Fibroblast of skin of back (primary cell): ENCODE measurements around the gene UTP11.

Source experiments
- DNase-seq: peaks from one replicate; pipeline ENCODE4 v3.0.0-alpha.2; 2013

Gene UTP11

DNA sequence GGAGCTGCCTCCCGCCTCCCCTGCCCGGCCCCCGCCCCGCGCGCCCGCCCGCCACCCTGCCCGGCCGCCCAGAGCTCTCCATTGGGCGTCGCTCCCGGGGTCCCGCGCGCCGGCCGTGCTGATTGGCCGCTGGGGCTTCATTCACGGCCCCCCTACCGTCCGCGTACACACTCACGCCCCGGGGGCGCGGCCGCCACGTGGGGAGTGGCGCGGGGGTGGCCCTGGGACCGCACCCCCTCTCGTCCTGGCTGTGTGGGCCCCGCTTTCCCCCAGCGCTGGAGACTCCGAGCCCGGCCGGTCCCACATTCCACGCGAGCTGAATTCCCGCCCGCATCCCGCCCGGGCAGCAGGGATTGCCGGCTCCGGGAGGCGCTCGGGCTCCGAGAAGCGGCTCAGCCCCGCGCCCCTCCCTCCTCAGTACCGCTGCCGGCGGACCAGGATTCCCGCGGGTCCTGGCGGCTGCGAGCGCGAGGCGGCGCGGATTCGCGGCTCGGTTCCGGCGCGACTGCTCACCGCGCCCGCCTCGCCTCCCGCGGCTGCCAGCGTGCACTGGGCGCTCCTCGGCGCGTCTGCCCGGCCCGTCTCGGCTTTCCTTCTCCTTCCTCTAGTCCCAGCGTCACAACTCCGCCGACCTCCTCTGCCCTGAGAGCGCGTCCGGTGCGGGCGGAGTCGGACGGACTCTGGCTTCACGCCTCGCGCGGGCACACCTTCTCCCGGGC, 34.5 kb downstream of the UTP11 start:
- peak; percentile 86 for DNase-seq

DNA sequence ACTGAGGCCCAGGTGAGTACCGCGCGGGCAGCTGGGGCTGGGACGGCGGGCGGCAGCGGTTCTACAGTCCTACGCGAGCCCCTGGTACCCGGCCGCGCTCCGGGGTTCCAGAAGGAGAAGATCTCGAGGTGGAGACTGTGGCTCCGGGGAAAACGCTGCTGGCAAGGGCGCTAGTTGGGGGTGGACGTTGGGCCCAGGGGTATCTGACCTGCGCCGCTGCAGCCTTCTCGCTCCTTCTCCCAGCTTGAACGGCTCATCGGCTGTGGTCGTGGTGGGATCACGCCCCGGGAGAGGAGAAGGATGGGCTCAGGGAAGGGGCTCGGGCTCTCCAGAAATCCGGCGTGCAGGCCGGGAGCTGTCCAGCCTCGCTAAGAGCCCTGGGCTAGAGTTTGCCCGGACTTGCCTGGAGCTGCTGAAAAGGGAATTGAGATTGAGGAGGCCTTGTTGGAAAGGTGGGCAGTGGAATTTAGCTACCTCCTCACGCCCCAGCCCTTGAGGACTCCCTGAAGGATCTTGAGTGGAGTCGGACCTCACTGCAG, 35.1 kb downstream of the UTP11 start:
- peak; percentile 27 for DNase-seq

DNA sequence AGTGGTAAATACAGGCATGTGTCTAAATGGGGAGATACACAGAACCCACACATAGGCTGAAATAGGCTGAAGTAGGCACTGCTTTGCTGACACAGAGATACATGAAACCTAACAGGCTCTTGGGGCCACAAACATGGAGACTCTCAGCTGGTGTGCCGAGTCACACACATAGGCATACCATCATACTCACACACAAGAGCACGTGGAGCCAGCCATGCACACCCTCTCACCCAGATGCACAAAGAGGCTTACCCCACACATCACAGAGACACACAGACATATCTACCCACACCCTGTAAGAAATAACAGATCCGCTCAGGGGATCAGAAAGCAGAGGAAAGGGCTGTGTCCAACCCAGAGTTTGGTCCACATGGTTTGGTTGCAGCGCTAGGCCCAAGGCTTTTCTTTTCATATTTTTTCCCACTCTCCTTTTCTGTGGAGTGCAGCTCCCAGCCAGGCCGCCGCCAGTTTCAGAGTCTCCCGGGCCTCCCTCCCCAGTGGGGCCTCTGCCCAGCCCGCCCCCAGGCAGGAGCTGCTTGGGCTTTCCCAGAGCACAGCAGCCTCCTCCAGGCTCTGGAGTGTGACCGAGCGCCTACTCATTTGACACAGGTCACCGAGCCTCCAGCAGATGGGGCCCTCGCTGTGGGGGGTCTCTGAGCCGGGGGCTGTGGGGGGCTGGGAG, 38.0 kb downstream of the UTP11 start:
- no peak for DNase-seq

DNA sequence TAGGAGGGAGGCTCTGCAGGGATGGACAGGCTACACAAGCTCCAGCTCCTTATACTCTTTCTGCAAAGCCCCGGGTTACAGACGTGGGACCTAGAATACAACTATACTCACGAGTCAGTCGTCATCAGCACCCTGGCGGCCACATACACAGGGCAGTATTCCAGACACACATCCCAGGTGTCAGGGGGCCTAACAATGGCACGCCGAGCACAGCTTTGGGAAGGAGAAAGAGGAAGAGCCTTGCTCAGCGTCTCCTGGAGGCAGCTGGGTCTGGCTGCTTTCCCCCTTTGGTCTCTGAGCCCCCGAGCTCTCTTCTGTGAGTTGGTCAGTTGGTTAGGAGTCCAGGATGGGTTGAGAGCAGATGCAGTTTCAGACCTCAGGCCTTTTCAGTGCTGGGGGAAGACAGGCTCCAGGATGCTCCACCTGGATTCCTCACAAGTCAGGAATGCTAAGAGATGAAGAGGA, 38.6 kb downstream of the UTP11 start:
- DNase-seq, result no peak

DNA sequence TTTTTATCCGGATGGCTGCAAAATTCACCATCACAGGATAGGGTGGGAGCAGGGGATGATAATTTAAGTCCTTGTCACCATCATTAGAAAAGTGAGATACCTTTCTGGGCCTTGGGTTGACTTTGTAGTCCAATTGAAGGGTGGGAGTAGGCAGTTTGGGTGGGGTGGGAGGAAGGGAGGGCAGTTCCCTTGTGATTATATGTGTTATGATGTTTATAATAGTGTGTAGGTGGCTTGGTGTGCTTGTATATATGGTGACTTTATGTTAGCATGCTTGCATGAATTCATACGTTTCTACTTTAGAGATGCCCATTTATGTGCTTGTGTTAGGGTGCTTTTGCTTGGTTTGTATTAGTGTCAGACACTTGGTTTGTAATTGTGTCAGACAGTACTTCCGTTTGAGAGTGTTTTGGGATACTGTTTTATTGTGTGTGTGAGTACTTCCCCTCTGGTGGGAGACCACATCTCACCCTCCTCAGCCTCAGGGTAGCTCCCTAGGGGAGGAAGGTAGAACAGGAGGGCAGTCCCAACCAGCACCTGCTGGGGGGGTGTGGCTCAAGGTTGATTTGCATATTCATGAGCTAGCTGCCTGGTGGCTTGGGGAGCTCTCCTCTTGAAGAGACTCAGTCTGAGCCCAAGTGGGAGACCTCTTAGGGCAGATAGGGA, 40.3 kb downstream of the UTP11 start:
- DNase-seq, result no peak

DNA sequence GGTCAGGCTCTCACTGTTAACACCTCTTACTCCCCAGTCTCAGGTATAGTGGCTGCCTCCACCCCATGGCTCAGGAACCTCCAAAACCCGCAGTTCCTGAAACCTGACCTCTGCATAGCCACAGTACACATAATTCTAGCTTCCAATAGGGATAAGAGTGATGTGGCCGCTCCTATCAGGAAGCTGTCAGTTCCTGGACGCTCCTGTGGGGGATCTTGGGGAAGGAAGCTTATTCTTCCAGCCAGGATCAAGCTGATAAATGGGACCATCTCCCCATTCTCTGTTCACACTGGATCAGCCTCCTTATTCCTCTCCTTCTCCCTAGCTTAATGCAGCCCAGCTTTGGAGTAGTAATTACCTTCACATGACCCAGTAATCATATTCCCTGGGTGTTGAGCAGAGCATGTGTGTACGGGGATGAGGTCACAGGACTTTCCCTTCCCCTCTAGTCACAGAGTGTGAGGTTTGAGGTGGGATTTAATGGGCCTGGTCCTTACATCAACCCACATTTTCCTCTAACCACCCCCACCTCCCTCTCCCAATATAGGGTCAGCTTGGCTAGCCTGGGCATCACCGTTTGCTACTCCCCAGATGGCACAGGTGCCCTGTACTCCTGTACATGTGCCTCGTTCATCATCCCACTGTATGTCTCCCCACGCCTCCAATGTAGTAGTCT, 41.0 kb downstream of the UTP11 start:
- DNase-seq, result no peak

DNA sequence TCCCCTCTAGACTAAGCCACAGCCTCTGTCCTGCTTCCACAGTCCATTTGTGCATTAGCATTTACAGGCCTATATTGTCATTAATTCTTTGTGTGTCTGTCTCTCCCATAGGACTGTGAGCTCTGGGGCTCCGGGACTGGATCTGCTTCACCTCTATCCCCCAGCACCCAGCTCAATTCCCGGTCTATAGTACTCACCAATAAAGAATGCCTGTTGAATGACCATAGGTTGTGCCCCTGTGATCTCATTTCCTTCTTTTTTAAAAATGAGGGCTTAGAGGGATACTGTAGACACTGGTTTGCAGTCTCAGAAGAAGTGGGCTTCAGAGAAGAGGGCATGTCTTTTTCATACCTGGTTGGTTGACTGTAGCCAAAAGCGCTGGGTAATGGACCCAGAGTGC, 42.9 kb downstream of the UTP11 start:
- DNase-seq, result no peak

DNA sequence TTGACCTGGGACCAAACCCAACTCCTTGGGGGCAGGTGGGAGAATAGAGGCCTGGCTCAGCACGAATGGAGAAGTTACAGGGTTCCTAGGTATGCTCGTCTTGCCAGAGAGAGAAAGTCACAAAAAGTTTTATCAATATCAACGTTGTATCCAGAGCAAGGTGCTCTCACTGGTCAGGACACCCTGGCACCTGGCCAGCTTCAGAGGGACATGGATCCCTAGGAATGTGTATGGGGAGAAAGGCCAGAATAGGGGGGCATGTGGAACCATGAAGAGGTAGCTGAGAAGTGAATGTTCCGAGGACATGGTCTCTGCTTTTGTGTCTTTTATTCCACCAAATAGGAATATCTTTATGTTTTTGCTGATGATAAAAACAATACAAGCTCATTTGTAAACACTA, 43.4 kb downstream of the UTP11 start:
- DNase-seq, result no peak

DNA sequence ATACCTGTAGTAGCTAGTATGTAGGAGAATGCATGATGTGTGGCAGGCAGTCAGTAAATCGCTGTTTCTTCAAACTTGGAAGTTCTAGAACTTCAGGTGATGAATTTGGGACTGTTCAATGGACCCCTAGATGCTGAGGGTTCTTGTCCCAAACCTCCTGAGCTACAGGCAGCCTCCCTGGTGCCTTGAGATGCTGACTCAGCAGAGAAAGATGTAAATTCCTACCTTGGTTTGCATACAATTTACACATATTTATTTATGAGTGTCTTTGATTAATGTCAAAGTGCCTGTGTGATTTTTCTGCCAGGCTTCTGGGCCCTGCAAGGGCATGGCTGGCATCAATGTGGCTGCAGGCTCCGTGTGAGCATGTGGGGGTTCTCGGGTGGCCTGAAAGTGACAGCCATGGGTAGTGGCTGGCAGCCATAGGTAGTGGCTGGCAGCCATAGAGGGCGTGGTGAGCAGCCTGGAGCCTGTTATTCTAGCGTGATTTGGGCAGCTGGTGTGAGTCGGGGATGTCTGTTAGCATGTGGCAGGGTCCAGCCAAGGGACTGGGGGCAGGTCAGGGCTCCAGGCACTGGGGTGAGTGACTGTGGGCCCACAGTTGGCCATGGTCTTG, 47.2 kb downstream of the UTP11 start:
- no peak for DNase-seq

DNA sequence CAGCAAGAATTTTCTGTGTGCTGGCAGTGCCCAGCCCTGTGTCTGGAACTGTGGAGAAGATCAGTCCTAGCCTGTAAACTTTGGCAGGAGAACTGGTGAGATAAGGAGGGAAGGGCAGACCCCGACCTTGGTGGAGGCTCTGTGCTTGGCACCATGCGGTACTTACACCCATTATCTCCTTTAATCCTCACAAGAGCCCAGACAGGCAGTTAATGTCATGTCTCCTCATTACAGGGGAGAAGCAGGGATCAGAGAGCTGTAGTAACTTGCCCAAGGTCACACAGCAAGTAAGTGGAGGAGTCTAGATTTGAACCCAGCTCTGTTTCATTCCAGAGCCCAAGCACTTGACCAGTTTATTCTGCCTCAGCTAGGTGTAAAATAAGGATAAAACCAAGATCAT, 48.0 kb downstream of the UTP11 start:
- DNase-seq, result no peak

DNA sequence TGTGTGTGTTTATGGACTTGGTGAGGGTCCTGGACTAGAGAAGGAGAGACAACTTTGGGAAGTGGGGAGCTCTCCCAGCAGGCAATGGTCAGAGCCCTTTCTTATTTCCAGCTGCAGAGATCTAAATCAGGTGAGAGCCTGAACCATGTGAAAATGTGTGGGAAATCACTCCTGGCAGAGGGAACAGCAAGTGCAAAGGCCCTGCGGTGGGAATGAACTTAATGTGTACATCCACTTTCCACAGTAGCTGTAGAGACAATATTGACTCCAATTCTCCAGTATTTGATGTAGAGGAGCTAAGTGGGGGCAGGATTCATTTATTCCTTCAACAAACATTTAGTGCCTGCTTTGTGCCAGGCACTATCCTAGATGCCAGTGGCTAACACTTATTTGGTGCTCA, 48.8 kb downstream of the UTP11 start:
- no peak for DNase-seq

DNA sequence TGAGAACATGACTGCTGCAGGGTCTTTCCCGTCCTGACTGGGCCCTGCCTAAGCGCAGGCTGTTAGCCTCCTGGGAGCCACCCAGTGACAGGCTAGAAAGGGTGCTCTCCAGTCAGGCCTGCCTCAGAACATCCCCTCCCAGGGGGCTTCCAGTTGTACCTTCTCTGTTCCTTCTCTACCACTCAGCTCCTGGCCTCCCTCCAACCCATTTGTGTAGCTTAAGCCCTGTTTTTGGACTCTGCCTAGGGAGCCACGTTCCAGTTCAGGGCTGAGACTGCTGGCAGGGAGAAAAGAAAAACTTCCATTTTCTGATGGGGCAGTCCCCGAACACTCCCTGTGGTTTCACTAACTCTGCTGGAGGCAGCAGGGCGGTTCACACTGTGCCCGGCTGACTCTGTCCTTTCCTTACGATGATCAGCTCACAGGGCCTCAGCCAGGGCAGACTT, 49.4 kb downstream of the UTP11 start:
- DNase-seq, result no peak

DNA sequence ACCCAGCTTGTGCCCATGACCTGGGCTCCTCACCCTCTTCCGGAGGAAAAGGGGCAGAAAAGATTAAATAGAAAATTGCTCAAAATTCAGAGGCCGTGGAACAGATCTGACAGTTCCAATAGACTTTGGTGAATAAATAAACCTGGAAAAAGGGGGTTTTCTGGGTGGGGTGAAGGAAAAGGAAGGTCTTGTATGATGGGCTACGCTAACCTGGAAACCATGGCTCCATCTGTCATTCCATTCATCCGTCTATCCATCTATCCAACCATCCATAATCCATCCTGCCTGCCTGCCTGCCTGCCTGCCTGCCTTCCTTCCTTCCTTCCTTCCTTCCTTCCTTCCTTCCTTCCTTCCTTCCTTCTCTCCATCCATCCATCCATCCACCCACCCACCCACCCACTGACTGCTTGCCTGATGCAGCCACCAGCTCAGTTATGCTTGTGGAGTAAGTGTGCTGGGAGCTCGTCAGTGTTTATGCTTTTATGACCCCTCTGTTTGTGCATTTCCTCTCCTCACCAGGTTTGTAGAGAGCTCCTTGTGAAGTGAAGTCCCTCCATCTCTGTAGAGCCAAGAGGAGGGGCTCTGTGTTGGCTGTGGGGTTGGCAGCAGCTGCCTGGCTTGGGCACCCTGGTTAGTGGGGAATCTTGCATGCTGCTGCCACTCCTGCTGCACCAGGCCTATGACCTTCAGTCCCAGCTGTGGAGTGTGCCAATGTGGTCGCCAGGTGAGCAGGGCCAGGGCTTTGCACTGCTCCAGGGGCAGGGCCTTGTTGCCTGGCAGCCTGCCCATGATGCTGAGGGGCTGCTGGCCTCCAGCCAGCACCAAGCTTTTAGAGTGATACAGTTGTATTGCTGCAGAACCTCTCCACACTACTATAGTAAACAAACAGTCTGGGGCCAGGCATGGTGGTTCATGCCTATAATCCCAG, 50.1 kb downstream of the UTP11 start:
- DNase-seq, result no peak

DNA sequence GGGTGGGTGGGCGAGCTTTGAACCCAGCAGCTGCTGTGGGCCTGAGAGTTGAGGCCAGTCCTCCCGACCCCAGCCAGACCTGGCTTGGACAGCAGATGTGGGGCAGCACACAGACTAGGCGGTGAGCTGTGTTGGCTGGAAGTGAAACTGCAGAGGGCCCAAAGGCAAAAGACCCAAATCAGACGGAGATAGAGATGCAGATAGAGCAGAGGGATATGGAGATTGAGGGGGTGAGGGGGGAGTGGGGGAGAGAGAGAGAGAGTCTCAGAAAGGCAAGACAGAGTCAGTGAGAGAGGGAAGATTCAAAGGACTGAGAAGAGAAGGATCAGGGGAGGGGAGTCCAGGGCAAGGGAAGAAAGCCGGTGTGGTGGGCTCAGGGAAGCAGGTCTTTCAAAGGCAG, 51.1 kb downstream of the UTP11 start:
- DNase-seq, result no peak

DNA sequence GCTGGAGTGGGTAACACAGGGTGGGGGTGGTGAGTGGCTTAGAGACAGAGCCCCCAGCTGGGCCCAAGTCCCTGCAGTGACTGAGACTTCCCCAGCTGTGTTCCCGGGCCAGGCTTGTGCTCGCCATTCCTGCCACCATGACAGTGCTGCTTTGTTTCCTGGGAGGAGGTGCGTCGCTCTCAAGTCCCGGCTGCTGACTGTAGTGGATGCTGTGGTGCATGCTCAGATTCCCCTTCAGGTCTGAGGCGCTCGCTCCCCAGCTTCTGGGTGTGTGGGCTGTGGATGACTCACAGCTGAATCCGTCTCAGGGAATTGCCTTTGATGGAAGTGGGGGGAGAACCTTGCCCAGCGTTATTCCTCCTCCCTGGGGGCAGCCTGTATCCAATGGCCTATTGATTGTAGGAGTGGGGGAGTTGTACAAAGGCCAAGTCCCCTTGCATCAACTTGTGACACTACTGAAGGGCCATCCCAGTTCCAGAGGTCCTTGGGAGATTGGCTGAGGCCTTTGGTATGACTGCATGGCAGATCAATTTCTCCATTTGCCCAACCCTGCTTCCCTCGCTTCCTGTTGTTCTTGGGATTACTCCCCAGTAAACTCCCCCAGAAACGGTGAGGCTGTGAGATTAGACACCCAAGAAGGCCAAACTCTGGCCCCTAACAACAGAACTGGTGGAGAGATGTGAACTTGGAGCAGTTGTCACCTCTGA, 51.8 kb downstream of the UTP11 start:
- peak; percentile 82 for DNase-seq

DNA sequence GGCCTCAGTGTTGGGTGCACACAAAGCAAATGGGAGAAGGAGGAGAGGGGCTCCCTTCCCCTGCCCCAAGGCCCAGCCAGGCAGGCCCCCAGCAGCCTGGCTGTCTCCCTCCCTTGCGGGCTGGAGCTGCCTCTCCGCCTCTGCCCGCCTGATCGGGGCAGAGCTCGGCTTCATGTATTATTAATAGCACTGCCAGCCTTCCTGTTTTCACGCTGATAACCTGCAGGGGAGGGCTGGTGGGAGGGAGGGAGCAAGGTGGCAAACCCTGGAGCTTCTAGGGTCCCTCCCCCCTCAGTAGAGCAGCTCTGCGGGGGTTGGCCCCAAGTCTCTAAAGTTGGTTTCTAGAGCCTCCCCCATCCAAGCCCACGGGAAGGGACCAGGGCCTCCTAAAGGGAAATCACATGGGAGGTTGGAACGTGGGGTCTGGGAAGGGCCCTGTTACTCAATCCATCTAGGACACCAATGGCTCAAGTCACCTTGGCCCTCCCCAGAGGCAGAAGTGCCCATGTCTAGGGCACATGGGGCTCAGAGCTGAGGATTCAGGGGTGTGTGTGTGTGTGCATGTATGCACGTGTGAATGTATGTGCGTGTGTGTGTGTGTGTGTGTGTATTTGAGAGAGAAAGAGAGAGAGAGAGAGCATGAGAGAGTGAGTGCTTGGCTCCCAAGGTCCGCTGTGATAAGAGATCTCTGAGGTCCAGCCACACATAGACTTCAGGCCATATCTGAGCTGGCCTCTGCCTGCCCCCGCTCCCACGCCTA, 55.9 kb downstream of the UTP11 start:
- DNase-seq, result no peak

DNA sequence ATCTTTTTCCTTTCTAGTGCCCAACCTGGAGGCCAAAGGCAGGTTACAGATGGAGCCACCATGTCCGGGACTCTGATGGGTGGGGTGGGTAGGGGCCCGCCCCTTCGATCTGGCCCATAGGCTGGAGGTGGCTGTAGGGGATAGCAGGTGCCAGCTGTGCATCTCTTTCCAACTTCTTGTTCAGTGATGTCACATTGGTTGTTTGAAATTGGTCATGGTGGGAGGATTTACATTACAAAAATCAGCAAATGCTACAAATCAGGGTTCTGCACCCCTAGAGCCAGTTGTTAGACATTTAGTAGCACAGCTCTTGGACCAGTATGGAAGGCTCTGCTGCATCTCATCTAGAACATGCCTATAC, 56.4 kb downstream of the UTP11 start:
- no peak for DNase-seq

DNA sequence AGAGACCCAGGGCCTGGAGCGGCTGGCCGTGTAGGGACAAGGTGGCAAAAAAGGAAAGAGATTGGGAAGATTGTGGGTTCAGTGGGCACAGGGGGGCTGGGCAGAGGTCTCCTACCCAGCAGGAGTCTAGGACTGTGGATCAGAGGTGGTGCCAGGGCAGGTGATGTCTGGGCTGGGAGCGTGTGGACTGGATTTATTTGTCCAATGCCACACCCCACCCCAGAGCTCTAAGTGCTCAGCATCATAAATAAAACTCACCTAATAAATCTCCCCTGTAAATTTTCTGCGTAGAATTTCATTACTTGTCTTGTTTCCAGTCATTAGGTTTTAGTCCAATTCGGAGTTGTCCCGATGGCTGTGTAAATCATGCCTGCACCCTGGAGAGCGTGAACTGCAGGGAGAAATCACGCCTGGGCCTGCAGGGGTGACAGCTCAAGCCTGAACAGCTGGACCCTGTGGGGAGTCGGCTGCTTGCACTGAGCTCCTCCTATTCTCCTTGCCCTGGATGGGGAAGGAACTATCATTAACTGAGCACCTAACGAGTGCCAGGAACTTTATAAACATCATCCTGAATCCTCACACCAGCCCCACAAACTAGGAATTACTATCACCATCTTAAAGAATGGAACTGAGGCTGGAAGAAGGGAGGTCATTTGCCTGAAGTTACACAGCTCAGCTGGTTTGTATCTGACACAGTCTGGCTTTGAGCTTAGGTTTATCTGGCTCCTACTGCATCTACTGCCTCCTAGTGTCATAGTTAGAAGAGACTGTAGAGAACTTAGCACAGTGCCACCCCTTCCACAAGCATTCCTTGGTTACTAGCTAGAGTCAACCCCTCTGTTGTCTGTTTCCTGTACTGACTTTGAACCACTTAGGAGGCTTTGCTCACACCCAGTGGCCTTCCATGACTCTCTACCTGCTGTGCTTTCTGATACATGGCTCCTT, 59.0 kb downstream of the UTP11 start:
- DNase-seq, result peak; percentile 28

DNA sequence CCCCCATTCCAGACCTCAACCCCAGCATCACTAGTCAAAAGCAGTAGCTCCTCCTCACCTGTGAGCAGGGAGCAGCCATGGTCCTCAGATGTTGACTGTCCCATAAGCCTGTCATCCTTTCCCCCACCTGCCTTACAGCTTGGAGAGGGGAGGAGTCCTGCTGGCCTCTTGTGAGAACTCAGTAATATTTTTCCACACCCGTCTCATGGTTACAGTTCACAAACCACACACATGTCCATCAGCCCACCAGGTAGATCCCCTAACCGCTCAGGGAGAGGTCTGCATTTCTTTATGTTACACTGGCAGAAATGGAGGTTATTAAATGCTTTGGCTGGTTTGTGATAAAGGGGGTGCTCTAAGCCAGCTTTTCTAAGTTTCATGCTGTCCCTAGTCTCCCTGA, 60.3 kb downstream of the UTP11 start:
- DNase-seq, result no peak
